MM.1S (cell line): Measurements from ENCODE around the gene FAM180A.

Source experiments
- EZH2 ChIP-seq: fragments of 300-600 bp; sonication (generic); optimal IDR thresholded peaks from 2 replicates; pipeline ENCODE3; 2017; ENCODE audit warnings: low read depth, mild to moderate bottlenecking, antibody characterized with exemption, low read length, mixed read lengths
- EZH2phosphoT487 ChIP-seq: fragments of 300-600 bp; sonication (generic); IDR thresholded peaks from 2 replicates; pipeline ENCODE4 v1.6.1; 2018; ENCODE audit warnings: antibody characterized with exemption, low read length
- TF ChIP-seq, protein P1 (sequence below): fragments of 300-600 bp; sonication (generic); IDR thresholded peaks from 2 replicates; pipeline ENCODE4 v1.5.1; 2016; ENCODE audit warnings: antibody characterized with exemption, low read length, mixed read lengths

DNA sequence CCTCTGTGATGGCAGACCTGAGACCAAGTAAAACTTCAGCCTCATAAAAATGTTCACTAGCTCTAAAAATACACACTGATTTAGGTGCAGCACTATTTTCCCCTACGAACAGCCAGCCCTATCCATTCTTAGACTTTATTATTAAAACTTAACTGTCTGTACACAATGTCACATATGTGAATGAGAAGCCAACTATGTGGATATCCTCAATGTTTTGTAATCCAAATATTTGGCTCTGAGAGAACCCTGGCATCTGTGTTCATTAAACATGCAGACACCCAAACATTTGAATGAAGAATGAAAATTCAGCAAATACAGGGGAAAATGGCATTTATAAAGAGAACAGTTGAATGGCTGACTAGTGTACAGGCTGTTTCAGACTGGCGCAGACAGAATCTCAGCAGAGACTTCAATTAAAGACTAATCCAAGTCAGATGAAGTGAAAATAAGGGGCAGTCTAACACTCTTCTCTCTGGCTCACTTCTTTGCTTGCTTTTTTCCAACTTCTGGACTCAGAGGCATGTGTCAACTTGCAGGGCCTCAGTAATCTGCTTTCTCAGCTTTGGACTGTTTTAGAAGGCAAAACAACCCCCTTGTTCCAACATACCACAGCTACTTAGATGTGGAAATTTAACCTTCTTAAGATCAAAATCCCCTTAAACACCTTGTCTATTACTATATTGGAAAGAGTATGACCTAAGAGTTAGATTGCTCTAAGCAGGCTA, 47.4 kb upstream of the FAM180A start:
- TF ChIP-seq EZH2 (no peak), EZH2phosphoT487 (no peak)
- TF ChIP-seq, protein P1, sequence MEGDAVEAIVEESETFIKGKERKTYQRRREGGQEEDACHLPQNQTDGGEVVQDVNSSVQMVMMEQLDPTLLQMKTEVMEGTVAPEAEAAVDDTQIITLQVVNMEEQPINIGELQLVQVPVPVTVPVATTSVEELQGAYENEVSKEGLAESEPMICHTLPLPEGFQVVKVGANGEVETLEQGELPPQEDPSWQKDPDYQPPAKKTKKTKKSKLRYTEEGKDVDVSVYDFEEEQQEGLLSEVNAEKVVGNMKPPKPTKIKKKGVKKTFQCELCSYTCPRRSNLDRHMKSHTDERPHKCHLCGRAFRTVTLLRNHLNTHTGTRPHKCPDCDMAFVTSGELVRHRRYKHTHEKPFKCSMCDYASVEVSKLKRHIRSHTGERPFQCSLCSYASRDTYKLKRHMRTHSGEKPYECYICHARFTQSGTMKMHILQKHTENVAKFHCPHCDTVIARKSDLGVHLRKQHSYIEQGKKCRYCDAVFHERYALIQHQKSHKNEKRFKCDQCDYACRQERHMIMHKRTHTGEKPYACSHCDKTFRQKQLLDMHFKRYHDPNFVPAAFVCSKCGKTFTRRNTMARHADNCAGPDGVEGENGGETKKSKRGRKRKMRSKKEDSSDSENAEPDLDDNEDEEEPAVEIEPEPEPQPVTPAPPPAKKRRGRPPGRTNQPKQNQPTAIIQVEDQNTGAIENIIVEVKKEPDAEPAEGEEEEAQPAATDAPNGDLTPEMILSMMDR = no peak
